ENCODE data around the gene NAA60.

- no peak for TF ChIP-seq CTCF (optimal IDR thresholded peaks at IDR 0.05 in 1 of 3, IDR thresholded peaks at IDR 0.05 in 1 of 3, conservative IDR thresholded peaks at IDR 0.05 in 1 of 3; ENCODE audit: extremely low read depth in 1 of 3, insufficient read depth in 2 of 3, low read length in 3 of 3)
- TF ChIP-seq EZH2 (IDR thresholded peaks at IDR 0.05; ENCODE audit: low read length), result no peak
Observed at GRCh38 chr16:3497771-3498170, 54.3 kb downstream of the NAA60 start.
